GM12874 (cell line): Measurements from ENCODE around the gene PPIL3.

Source experiments
- TF ChIP-seq, protein P1 (sequence below): IDR thresholded peaks from 2 replicates; pipeline ENCODE4 v1.5.1; 2011; ENCODE audit warnings: low read depth, mild to moderate bottlenecking, control low read depth, low read length, moderate library complexity; ENCODE audit not compliant: insufficient read depth

Gene PPIL3

DNA sequence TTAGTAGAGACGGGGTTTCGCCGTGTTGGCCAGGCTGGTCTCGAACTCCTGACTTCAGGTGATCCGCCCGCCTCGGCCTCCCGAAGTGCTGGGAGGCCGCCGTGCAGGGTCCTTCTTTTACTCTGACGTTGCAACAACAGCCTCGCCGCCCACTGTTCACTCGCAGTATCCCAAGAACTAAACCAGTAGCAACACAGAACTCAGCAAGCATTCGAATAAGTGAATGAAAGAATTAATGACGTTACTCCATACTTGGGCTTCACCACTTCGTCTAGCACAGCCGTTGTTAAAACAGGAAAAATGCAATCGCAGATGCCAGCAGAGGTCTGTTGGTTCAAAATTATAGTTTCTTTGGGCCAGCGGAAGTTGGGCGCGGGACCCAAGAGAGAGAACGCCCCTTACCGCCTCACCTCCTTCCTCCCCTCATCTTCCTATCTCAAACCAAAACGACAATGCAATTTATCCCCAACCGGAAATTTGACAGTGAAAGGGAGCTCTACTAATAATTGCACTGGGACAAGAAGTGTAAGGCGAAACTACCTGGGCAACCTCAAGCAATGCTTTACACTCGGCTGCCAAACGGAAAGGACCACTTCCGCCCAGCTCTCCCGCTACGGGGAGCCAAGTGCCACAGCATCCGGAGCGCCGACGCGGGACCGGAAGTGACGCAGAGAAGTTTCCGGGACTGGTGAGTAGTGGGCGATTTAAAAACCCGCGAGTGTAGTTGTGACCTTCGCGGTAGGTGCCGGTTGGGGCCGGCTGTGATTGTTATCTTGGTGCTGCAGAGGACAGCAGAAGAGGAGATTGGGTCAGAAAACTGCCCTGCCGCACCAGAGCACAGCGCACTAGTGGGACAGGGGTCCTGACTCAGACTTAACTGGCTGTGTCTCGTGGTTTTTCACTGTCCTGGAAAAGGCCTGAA is at the start of gene PPIL3, which contains the start of gene NIF3L1:
TSS of gene PPIL3 (minus strand) at position 374 of the 922 bp plus-strand sequence. CDS start 1,462 bp downstream, outside the sequence.
TSS of gene NIF3L1 (plus strand) at position 668 of the 922 bp plus-strand sequence. CDS start 2,573 bp downstream, outside the sequence.
- TF ChIP-seq, protein P1, sequence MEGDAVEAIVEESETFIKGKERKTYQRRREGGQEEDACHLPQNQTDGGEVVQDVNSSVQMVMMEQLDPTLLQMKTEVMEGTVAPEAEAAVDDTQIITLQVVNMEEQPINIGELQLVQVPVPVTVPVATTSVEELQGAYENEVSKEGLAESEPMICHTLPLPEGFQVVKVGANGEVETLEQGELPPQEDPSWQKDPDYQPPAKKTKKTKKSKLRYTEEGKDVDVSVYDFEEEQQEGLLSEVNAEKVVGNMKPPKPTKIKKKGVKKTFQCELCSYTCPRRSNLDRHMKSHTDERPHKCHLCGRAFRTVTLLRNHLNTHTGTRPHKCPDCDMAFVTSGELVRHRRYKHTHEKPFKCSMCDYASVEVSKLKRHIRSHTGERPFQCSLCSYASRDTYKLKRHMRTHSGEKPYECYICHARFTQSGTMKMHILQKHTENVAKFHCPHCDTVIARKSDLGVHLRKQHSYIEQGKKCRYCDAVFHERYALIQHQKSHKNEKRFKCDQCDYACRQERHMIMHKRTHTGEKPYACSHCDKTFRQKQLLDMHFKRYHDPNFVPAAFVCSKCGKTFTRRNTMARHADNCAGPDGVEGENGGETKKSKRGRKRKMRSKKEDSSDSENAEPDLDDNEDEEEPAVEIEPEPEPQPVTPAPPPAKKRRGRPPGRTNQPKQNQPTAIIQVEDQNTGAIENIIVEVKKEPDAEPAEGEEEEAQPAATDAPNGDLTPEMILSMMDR, result no peak

DNA sequence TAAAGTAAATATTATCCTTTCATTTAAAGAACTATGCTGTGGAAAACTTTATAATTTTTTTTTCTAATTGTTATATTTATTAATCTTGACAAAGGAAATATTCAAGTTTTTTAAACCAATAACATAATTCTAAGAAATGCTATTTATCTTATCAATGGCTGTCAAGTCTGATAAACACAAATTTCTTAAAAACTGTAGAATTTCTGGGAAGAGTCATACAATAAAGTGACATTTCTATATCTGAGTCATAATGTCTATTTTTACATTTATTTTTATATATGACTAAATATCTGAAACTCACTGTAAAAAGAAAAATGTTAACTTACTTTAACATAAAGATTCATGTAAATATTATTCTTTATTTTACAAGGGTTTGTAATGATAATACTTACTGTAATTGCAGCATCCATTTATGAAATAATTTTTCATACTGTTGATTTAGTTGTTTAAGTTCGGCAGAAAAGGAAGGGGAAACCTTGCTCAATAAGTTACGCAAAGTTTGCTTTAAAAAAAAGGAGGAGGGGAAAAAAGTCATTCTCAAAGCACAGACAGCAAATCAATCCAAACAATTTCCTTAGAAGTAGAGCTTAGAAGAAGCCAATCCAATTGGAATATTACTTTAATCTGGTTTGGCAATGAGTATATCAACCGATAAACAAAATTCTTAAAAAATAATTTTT is 42.2 kb upstream of the PPIL3 start:
- TF ChIP-seq, protein P1, result no peak

DNA sequence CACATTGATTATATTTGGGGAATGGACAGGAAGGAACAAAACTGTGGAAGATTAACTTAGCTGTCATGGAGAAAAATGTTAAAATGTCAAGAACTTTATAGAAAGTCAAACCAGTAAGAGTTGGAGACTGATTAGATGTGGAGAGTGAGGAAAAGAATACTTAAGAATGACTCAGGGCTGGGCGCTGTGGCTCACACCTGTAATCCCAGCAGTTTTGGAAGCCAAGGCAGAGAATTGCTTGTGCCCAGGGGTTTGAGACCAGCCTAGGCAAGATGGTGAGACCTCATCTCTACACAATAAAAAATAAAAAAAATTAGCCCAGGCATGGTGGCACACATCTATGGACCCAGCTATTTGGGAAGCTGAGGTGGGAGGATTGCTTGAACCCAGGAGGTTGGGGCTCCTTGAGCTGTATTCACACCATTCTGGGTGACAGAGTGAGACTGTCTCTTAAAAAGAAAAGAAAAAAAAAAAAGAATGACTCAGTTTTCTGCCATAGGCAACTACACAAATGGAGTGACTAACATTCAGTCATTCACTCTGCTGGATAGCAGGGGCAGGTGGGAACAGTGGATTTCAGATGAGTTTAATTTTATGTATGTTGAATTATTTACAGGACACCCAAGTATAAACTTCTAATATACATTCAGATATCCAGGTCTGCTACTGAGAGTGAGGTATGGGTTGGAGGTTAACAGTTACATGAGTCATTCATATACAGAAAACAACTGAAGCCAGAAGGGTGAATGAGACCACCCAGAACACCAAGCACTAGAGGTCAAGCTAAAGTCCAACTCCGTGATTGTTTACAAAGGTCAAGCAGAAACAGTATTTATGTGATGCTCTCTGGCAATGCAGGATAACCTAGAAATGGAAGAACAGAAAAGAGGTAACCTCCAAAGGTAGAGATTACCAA is 40.7 kb upstream of the PPIL3 start:
- TF ChIP-seq, protein P1, result no peak

DNA sequence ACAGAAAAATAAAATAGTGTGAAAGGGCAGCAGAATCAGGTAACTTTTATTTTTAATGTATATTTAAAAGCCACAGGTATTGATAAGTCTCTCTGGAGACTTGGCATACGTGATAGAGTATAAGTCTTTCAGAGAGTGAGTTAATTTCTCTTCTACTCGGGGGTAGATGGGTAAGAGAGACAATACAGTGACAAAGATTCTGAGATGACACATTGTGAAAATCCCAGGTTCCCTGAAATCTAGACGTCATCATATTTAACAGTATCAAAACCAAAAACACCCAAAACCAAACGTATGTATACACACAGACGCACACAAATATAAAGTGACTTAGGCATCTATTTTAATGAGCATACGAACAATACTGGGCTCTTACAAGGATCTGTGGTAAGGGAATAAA is 33.6 kb upstream of the PPIL3 start:
- TF ChIP-seq, protein P1, result no peak

DNA sequence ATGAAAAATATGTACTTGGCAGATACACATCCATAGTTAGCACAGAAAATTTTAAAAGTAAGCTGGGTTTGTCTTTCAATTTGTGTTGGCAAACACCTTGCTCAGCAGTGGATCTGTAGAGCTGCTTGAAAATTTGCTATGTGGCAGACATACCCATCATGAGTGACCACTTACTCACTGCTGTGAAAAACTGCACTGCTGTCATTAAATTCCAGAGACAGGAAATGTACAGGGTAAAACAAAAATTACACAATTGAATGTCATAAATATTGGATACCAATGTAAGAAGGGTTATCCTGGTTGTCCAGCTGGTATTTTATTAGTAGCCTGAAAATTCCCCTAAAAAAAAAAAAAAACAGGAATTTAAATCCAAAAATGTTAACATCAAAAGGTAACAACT is 24.8 kb upstream of the PPIL3 start:
- TF ChIP-seq, protein P1, result no peak

DNA sequence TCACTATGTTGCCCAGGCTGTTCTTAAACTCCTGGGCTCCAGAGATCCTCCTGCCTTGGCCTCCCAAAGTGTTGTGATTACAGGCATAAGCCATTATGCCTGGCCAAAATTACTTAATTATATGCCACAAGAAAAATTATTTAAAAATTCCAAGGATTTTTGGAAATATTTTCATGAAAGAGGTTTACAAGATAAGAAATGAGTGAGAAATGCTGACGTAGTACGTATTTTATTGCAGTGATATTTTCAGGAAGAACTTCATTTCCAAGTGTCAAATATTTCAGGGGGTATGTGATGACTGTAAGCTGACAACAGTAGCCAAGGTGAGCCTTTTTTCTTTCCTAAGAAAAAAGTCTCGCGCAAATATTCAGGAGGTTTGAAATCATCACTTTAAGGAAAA is 21.1 kb upstream of the PPIL3 start:
- TF ChIP-seq, protein P1, result no peak
